ENCODE measurements around the gene PARS2.

DNA sequence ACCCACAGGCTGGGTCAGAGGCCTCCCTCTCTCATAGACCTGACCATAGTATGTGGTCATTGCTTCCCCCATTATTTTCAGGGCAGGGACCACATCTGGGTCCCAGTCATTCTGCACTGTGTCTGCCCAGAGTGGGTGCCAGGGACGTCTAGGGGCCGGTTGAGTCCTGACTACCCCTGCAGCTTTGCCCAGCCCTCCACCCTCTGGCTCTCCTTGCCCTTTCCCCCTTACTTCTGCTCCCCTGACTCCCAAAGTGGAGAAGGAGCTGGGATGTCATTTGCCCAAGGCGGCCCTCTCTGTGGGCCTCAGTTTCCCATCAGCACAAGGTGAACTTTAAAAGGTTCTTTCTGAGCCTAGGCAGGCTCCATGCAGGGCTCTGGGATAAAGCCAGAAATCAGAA, 41.1 kb upstream of the PARS2 start:
- TF ChIP-seq, protein P1, sequence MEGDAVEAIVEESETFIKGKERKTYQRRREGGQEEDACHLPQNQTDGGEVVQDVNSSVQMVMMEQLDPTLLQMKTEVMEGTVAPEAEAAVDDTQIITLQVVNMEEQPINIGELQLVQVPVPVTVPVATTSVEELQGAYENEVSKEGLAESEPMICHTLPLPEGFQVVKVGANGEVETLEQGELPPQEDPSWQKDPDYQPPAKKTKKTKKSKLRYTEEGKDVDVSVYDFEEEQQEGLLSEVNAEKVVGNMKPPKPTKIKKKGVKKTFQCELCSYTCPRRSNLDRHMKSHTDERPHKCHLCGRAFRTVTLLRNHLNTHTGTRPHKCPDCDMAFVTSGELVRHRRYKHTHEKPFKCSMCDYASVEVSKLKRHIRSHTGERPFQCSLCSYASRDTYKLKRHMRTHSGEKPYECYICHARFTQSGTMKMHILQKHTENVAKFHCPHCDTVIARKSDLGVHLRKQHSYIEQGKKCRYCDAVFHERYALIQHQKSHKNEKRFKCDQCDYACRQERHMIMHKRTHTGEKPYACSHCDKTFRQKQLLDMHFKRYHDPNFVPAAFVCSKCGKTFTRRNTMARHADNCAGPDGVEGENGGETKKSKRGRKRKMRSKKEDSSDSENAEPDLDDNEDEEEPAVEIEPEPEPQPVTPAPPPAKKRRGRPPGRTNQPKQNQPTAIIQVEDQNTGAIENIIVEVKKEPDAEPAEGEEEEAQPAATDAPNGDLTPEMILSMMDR (IDR thresholded peaks at IDR 0.05) = no peak
- no peak for TF ChIP-seq NFE2L2 (conservative IDR thresholded peaks at IDR 0.05; ENCODE audit: low read length)
- no peak for TF ChIP-seq HDAC2 (IDR thresholded peaks at IDR 0.05)
- TF ChIP-seq RAD21 (conservative IDR thresholded peaks at IDR 0.05 in 1 of 2, IDR thresholded peaks at IDR 0.05 in 1 of 2) = no peak

Measured in A549 (cell line).